B cell (primary cell): ENCODE measurements around the gene TSKU. TPM values are rescaled to one million over a fixed set of nuclear protein-coding genes. Genes with fewer than 3 reads are reported as not detected.

Source experiments
- ATAC-seq: fragments of 200-7000 bp; cut with Tn5 transposase; one replicate; pipeline ENCODE4 v1.10.0; 2021; ENCODE audit warnings: low read depth, mild to moderate bottlenecking, moderate number of reproducible peaks, moderate library complexity
- CTCF ChIA-PET: fragments of 350-600 bp; sonication (Branson Sonifier 250); formaldehyde crosslinking; loops from one replicate; lab custom pipeline; 2021; ENCODE audit warnings: antibody characterized with exemption, inconsistent platforms; lab: Charles Lee
- POLR2A ChIA-PET: fragments of 350-600 bp; sonication (Branson Sonifier 250); formaldehyde crosslinking; loops from one replicate; lab custom pipeline; 2021; ENCODE audit warnings: antibody characterized with exemption; lab: Charles Lee
- DNase-seq: peaks from one replicate; pipeline ENCODE4 v3.0.0; 2013
- H2AFZ ChIP-seq: 2 replicates; pipeline ENCODE4 v1.6.1; 2012; ENCODE audit warnings: mild to moderate bottlenecking, low read depth, low read length; ENCODE audit not compliant: insufficient read depth, poor library complexity, severe bottlenecking
- H3K27ac ChIP-seq, 2 donors: 1 replicate in 1 of 2; 2 replicates in 1 of 2; pipeline ENCODE4 v1.5.1; 2012 to 2013; ENCODE audit warnings: low read length in 2 of 2, mild to moderate bottlenecking in 2 of 2, moderate library complexity in 1 of 2
- H3K27me3 ChIP-seq, 4 experiments: fragments of 200-600 bp in 1 of 4; sonication (generic) in 1 of 4; replicated peaks in 1 of 4; 1 replicate in 2 of 4; 2 replicates in 2 of 4; pipeline versions ENCODE4 v1.6.1 to v1.7.0; 2013 to 2016; ENCODE audit warnings: low read length in 3 of 4, mild to moderate bottlenecking in 2 of 4, mixed read lengths in 1 of 4, moderate library complexity in 1 of 4; ENCODE audit not compliant: insufficient read depth in 4 of 4, control insufficient read depth in 3 of 4; ENCODE audit errors: control extremely low read depth in 1 of 4
- H3K36me3 ChIP-seq, 2 experiments: replicated peaks in 1 of 2; 1 replicate in 1 of 2; 2 replicates in 1 of 2; pipeline versions ENCODE4 v1.6.1 to v1.7.1; 2013; ENCODE audit warnings: low read length in 1 of 2; ENCODE audit not compliant: insufficient read depth in 2 of 2, control insufficient read depth in 1 of 2; ENCODE audit errors: control extremely low read depth in 1 of 2, extremely low read depth in 1 of 2
- H3K4me1 ChIP-seq, 2 donors: fragments of 200-600 bp in 1 of 2; sonication (generic) in 1 of 2; 1 replicate in 1 of 2; 2 replicates in 1 of 2; pipeline versions ENCODE4 v1.5.1 to v1.6.1; 2013 to 2017; ENCODE audit warnings: low read length in 2 of 2; ENCODE audit not compliant: control insufficient read depth in 2 of 2, insufficient read depth in 2 of 2
- H3K4me2 ChIP-seq: replicated peaks from 2 replicates; pipeline ENCODE3; 2012; ENCODE audit warnings: mild to moderate bottlenecking, low read depth, low read length; ENCODE audit not compliant: poor library complexity, severe bottlenecking
- H3K4me3 ChIP-seq, 5 experiments: fragments of 200-600 bp in 1 of 5; sonication (generic) in 1 of 5; 1 replicate in 3 of 5; 2 replicates in 2 of 5; pipeline versions ENCODE4 v1.5.1 to v1.7.0; 2011 to 2016; ENCODE audit warnings: low read length in 4 of 5, mild to moderate bottlenecking in 4 of 5, low read depth in 2 of 5, control low read depth in 1 of 5, moderate library complexity in 1 of 5; ENCODE audit not compliant: insufficient read depth in 1 of 5; ENCODE audit errors: control extremely low read depth in 1 of 5, extremely low read depth in 1 of 5
- H3K79me2 ChIP-seq: fragments of 200-600 bp; sonication (generic); one replicate; pipeline ENCODE4 v1.6.0; 2016; ENCODE audit warnings: low read length; ENCODE audit not compliant: control insufficient read depth, insufficient read depth
- H3K9ac ChIP-seq: fragments of 200-600 bp; sonication (generic); 2 replicates; pipeline ENCODE4 v1.6.1; 2017; ENCODE audit warnings: mild to moderate bottlenecking, low read length, moderate library complexity
- H3K9me3 ChIP-seq, 3 donors: one replicate each; pipeline versions ENCODE4 v1.6.1 to v1.7.1; 2013; ENCODE audit warnings: low read length in 2 of 3; ENCODE audit not compliant: control insufficient read depth in 2 of 3, insufficient read depth in 1 of 3; ENCODE audit errors: control extremely low read depth in 1 of 3
- H4K20me1 ChIP-seq: 2 replicates; pipeline ENCODE4 v1.6.0; 2012; ENCODE audit warnings: mild to moderate bottlenecking, low read length; ENCODE audit not compliant: insufficient read depth, control insufficient read depth, poor library complexity, severe bottlenecking
- H3K27ac Mint-ChIP-seq: one replicate; pipeline ENCODE4 v1.8.0; 2021; ENCODE audit warnings: mixed read lengths
- H3K27me3 Mint-ChIP-seq: one replicate; pipeline ENCODE4 v1.8.0; 2021; ENCODE audit warnings: mixed read lengths
- H3K4me1 Mint-ChIP-seq: one replicate; pipeline ENCODE4 v1.8.0; 2021; ENCODE audit warnings: mixed read lengths
- H3K4me3 Mint-ChIP-seq: one replicate; pipeline ENCODE4 v1.8.0; 2021; ENCODE audit warnings: mixed read lengths
- H3K9me3 Mint-ChIP-seq: one replicate; pipeline ENCODE4 v1.8.0; 2022; ENCODE audit warnings: mixed read lengths; ENCODE audit not compliant: insufficient read depth
- CTCF ChIP-seq: fragments of 200-600 bp; IDR thresholded peaks from one replicate; pipeline ENCODE4 v1.8.0; 2022; ENCODE audit warnings: antibody characterized with exemption, mild to moderate bottlenecking
- EZH2 ChIP-seq: IDR thresholded peaks from 2 replicates; pipeline ENCODE4 v1.6.1; 2012; ENCODE audit warnings: borderline replicate concordance, low read depth, mild to moderate bottlenecking, moderate library complexity, low read length; ENCODE audit not compliant: insufficient read depth, poor library complexity, severe bottlenecking
- WGBS: methylation state at CpG from one replicate; pipeline ENCODE4 v1.1.5; 2013; ENCODE audit warnings: missing lambda C conversion rate; ENCODE audit not compliant: insufficient coverage; 5-methylcytosine and 5-hydroxymethylcytosine counted together
- intact Hi-C: fragments of 100-400 bp; cut with micrococcal nuclease; formaldehyde crosslinking; loops from one replicate; pipeline ENCODE4 v1.10.0; 2022
- polyA plus RNA-seq: library from polyadenylated mRNA; depleted of rRNA; stranded (reverse); fragments of >200 nt; gene quantifications from 2 replicates; pipeline ENCODE4 v1.2.3, GENCODE V29; 2012
- total RNA-seq, 2 donors: library from RNA; stranded (reverse); fragments of 120-200 nt in 1 of 2; gene quantifications; 1 replicate in 1 of 2; 2 replicates in 1 of 2; pipeline versions ENCODE4 v1.2.3 to v1.2.4, GENCODE V29; 2013 to 2022

Gene TSKU
- total and polyA plus RNA-seq, 2 donors (not counting 1 experiment from before 2014, with no cell fraction given), result not detected

DNA sequence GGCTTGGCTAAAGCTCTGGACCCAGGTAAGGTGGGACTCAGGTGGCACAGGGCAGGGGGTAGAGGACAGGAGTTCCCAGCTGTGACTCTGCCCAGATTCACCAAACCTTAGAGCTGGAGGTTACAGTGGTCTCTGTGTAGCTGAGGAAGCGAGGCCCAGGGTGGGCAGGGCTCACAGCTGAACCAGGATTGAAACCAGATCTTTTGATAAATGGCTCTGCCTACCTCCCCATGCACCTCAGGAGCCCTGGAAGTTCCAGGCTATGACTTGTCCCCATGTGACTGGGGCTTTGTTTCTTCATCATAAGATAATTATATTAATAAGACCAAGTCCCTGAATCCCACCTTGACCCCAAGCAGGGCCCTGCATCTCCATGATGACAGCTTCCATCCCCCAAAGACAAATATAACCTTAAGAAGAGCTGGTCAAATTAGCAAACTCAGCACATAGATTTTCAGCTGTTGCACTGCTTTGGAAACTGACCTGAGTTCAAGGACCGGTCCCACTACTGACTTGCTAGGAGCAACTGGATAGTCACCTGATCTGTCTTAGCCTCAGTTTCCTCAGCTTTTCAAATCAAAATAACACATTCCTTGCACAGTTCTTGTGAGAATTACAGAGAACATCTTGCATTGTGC, 21.3 kb upstream of the TSKU start:
- CTCF ChIA-PET, result interaction anchor here (0.8 kb wide), 1 partner anchor 40 kb away, joined by 3 read pairs; no protein-coding TSS in a partner anchor
- H3K27ac Mint-ChIP-seq, result no peak overlapping the region
- Histone ChIP-seq H3K27me3 (peaks cover 0 to 3% (median 0%) of the 10 kb centered on the region in 4 experiments), H2AFZ (no peak overlapping the region), H4K20me1 (no peaks in the 10 kb centered on the region), H3K9me3 (no peaks in the 10 kb centered on the region), H3K27ac (no peak overlapping the region), H3K4me3 (no peak overlapping the region), H3K9ac (no peak overlapping the region), H3K79me2 (no peaks in the 10 kb centered on the region), H3K36me3 (no peaks in the 10 kb centered on the region), H3K4me2 (no peak overlapping the region), H3K4me1 (no peaks in the 10 kb centered on the region)
- H3K9me3 Mint-ChIP-seq, result no peaks in the 10 kb centered on the region
- TF ChIP-seq CTCF (no peak), EZH2 (no peak)
- peaks cover 22% of the 10 kb centered on the region for H3K27me3 Mint-ChIP-seq
- H3K4me3 Mint-ChIP-seq, result no peak overlapping the region
- intact Hi-C loops, result no loop called here
- no peak for DNase-seq
- POLR2A ChIA-PET, result no interaction called here
- 100% methylated on average over 1 of the region's 2 CpGs for WGBS
- ATAC-seq, result no peak
- no peaks in the 10 kb centered on the region for H3K4me1 Mint-ChIP-seq

DNA sequence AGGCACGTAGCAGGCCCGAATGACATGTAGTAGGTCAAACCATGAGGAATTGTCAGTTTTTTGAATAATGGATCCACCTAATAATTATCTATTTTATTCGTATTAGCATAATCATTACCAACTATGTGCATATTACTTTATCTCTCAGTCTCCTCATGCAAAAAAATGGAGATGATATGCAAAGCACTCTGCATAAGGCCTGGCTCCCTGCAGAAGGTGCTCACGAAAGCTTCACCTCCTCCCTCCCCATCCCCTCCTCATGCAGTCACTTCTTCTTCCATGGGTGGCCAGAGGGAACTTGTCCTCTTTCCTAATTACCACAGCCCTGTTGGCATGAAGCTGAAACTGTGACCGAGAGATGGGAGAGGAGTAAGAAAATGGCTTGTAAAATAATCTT, 20.8 kb upstream of the TSKU start:
- no peak for TF ChIP-seq CTCF
- no peak for TF ChIP-seq EZH2
- Histone ChIP-seq H3K4me3 (no peak overlapping the region), H3K4me1 (no peaks in the 10 kb centered on the region), H3K27me3 (peaks cover 0 to 3% (median 0%) of the 10 kb centered on the region in 4 experiments), H2AFZ (no peak overlapping the region), H3K9ac (no peak overlapping the region), H3K9me3 (no peaks in the 10 kb centered on the region), H3K27ac (no peak overlapping the region), H4K20me1 (no peaks in the 10 kb centered on the region), H3K4me2 (no peak overlapping the region), H3K79me2 (no peaks in the 10 kb centered on the region), H3K36me3 (no peaks in the 10 kb centered on the region)
- WGBS, result 100% methylated on average over 2 of the region's 5 CpGs
- Mint-ChIP-seq H3K27me3 (peaks cover 26% of the 10 kb centered on the region), H3K9me3 (no peaks in the 10 kb centered on the region), H3K4me3 (no peak overlapping the region), H3K27ac (no peak overlapping the region), H3K4me1 (no peaks in the 10 kb centered on the region)
- ChIA-PET CTCF (interaction anchor here (0.8 kb wide), 1 partner anchor 41 kb away, joined by 3 read pairs; no protein-coding TSS in a partner anchor), POLR2A (no interaction called here)
- ATAC-seq (no peak), DNase-seq (no peak)
- intact Hi-C loops, result no loop called here
